Activated B cell treated with CpG ODN at 0.5 μM for 24 hours (primary cell): ENCODE data around the gene SORCS1. TPM values are rescaled to one million over a fixed set of nuclear protein-coding genes. Genes with fewer than 3 reads are reported as not detected.

Experiments used
- ATAC-seq: fragments of 200-7000 bp; cut with Tn5 transposase; one replicate; pipeline ENCODE4 v1.10.0; 2021; ENCODE audit warnings: low read depth, mild to moderate bottlenecking, moderate library complexity
- CTCF ChIA-PET: fragments of 350-600 bp; sonication (Branson Sonifier 250); formaldehyde crosslinking; loops from one replicate; lab custom pipeline; 2021; ENCODE audit warnings: antibody characterized with exemption; lab: Charles Lee
- POLR2A ChIA-PET: fragments of 350-600 bp; sonication (Branson Sonifier 250); formaldehyde crosslinking; loops from one replicate; lab custom pipeline; 2021; ENCODE audit warnings: antibody characterized with exemption; lab: Charles Lee
- DNase-seq: peaks from one replicate; pipeline ENCODE4 v3.0.0; 2022
- H3K27ac Mint-ChIP-seq: one replicate; pipeline ENCODE4 v1.8.0; 2020; ENCODE audit warnings: mixed read lengths
- H3K27me3 Mint-ChIP-seq: one replicate; pipeline ENCODE4 v1.8.0; 2021; ENCODE audit warnings: mixed read lengths
- H3K36me3 Mint-ChIP-seq: one replicate; pipeline ENCODE4 v1.8.0; 2021; ENCODE audit warnings: low read depth, mixed read lengths
- H3K4me1 Mint-ChIP-seq: one replicate; pipeline ENCODE4 v1.8.0; 2021; ENCODE audit warnings: mixed read lengths
- H3K4me3 Mint-ChIP-seq: one replicate; pipeline ENCODE4 v1.8.0; 2020; ENCODE audit warnings: mild to moderate bottlenecking, mixed read lengths
- H3K9me3 Mint-ChIP-seq: one replicate; pipeline ENCODE4 v1.8.0; 2020; ENCODE audit warnings: mixed read lengths
- CTCF ChIP-seq: fragments of 200-600 bp; IDR thresholded peaks from one replicate; pipeline ENCODE4 v1.8.0; 2022; ENCODE audit warnings: antibody characterized with exemption, mild to moderate bottlenecking
- intact Hi-C: fragments of 100-400 bp; cut with micrococcal nuclease; formaldehyde crosslinking; loops from one replicate; pipeline ENCODE4 v1.15.1; 2024
- total RNA-seq: library from RNA; stranded (reverse); gene quantifications from 2 replicates; pipeline ENCODE4 v1.2.3, GENCODE V29; 2022

Gene SORCS1
- total RNA-seq, 1 donor from 2014 or later, result not detected

GRCh38 chr10:107122703-107123102, 41.8 kb downstream of the SORCS1 start:
- Mint-ChIP-seq H3K27me3 (no peaks in the 10 kb centered on the region), H3K9me3 (no peaks in the 10 kb centered on the region), H3K27ac (no peak overlapping the region), H3K4me3 (no peak overlapping the region), H3K4me1 (no peaks in the 10 kb centered on the region), H3K36me3 (no peaks in the 10 kb centered on the region)
- POLR2A ChIA-PET, result no interaction called here
- TF ChIP-seq CTCF, result no peak
- no peak for DNase-seq
- CTCF ChIA-PET, result no interaction called here
- ATAC-seq, result no peak
- intact Hi-C loops, result no loop called here

- CTCF ChIA-PET, result no interaction called here
- intact Hi-C loops, result no loop called here
- H3K4me3 Mint-ChIP-seq, result no peak overlapping the region
- no peaks in the 10 kb centered on the region for H3K4me1 Mint-ChIP-seq
- H3K36me3 Mint-ChIP-seq, result no peaks in the 10 kb centered on the region
- H3K27me3 Mint-ChIP-seq, result no peaks in the 10 kb centered on the region
- peaks cover 5% of the 10 kb centered on the region for H3K9me3 Mint-ChIP-seq
- ATAC-seq (no peak), DNase-seq (no peak)
- H3K27ac Mint-ChIP-seq, result no peak overlapping the region
- no peak for TF ChIP-seq CTCF
- POLR2A ChIA-PET, result no interaction called here
Observed at GRCh38 chr10:107118866-107119265, 45.6 kb downstream of the SORCS1 start.

GRCh38 chr10:107104026-107104652, 60.4 kb downstream of the SORCS1 start:
- Mint-ChIP-seq H3K27me3 (no peaks in the 10 kb centered on the region), H3K36me3 (no peaks in the 10 kb centered on the region), H3K4me1 (no peaks in the 10 kb centered on the region), H3K27ac (no peak overlapping the region), H3K9me3 (no peaks in the 10 kb centered on the region), H3K4me3 (no peak overlapping the region)
- ATAC-seq (no peak), DNase-seq (no peak)
- ChIA-PET CTCF (no interaction called here), POLR2A (no interaction called here)
- intact Hi-C loops, result no loop called here
- TF ChIP-seq CTCF, result no peak

GRCh38 chr10:107103174-107104025, 61.1 kb downstream of the SORCS1 start:
- ATAC-seq (no peak), DNase-seq (no peak)
- Mint-ChIP-seq H3K4me3 (no peak overlapping the region), H3K36me3 (no peaks in the 10 kb centered on the region), H3K9me3 (no peaks in the 10 kb centered on the region), H3K27me3 (no peaks in the 10 kb centered on the region), H3K4me1 (no peaks in the 10 kb centered on the region), H3K27ac (no peak overlapping the region)
- ChIA-PET CTCF (no interaction called here), POLR2A (no interaction called here)
- no peak for TF ChIP-seq CTCF
- intact Hi-C loops, result no loop called here

- POLR2A ChIA-PET, result no interaction called here
Observed at GRCh38 chr10:107098326-107098725, 66.2 kb downstream of the SORCS1 start.

More at GRCh38 chr10:107098326-107098725, 66.2 kb downstream of the SORCS1 start:
- CTCF ChIA-PET, result no interaction called here
- TF ChIP-seq CTCF, result no peak
- ATAC-seq, result no peak
- no peak overlapping the region for H3K27ac Mint-ChIP-seq
- H3K4me3 Mint-ChIP-seq, result no peak overlapping the region
- DNase-seq, result no peak
- no peaks in the 10 kb centered on the region for H3K36me3 Mint-ChIP-seq
- no peaks in the 10 kb centered on the region for H3K4me1 Mint-ChIP-seq
- intact Hi-C loops, result no loop called here
- no peaks in the 10 kb centered on the region for H3K27me3 Mint-ChIP-seq
- no peaks in the 10 kb centered on the region for H3K9me3 Mint-ChIP-seq
